Daoy (cell line): ENCODE results near the gene PAX5. TPM values are rescaled to one million over a fixed set of nuclear protein-coding genes. Genes with fewer than 3 reads are reported as not detected.
A peak's percentile ranks its signal among the peaks of the same experiment; 100 is the strongest.

ENCODE experiments used
- DNase-seq: peaks from one replicate; pipeline ENCODE4 v3.0.0-alpha.2; 2015; ENCODE audit warnings: low read depth
- total RNA-seq: library from RNA; depleted of rRNA; stranded (reverse); fragments of >200 nt; shearing (Covaris generic); gene quantifications from 2 replicates; pipeline ENCODE4 v1.2.3, GENCODE V29; 2014

PAX5 gene
- total RNA-seq, 1 experiment from 2014 or later: 0.17 TPM

DNA sequence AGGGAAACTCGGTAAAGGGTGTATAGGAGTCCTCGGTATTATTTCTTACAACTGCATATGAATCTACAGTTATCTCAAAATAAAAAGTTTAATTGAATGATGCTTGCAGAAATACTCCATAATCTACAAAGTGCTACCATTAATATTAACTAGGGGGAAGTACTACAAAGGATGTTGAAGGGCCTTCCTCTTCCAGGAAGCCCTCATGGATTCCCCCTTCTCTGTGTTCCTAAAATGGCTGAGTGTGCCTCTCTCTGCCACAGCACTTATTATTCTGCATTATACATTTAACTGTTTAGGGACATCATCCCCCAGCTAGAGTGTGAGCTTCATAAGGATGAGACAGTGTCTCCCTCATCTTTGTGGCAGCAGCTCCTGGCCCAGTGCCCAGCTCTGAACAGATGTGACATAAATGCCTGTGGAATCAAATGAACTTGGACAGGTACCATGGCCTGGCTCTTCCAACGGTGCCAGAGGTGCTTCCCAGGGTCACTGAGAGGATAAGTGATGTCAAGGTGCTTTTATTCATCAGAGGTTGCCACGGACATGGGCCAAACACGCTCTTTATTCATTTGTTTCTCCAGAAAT, 99.5 kb downstream of the PAX5 start:
- no peak for DNase-seq

DNA sequence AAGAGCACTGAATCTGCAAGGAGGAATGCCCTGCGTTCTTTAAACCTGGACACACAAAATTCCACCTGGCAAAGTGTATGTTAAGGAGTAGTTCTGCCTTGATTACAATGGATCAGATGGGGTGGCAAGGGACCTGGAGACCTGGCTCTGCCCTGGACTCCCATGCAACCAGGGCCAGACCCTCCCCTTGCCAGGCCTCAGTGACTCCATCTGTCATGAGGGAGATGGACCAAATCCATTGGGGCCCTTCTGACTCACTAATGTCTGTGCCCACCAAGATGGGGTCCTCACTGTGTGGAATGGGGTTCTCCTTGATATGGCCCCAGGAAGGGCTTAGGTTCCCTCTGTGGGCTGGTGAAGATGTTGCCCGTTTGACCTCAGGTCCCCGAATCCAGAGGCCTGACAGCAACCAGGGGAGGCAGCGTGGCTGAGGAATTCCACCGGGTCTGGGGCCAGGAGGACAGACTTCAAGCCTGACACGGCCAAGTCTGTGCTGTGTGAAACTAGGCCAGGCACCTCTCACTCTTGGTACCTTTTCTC, 100.3 kb downstream of the PAX5 start:
- DNase-seq: no peak

DNA sequence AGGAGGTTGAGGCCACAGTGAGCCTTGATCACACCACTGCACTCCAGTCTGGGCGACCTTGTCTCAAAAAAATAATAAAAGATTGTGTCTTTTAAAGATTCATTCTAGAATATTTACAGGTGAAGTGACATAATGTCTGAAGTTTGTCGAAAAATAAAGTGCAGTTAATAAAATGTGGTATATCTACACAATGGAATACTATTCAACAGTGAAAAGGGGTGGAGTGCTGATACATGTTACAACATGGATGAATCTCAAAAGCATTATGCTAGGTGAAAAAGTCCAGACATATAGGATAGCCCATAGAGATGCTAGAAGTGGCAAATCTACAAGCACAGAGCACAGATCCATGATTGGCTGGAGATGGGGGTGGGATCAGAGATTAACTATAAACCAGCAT, 101.9 kb downstream of the PAX5 start:
- no peak for DNase-seq

DNA sequence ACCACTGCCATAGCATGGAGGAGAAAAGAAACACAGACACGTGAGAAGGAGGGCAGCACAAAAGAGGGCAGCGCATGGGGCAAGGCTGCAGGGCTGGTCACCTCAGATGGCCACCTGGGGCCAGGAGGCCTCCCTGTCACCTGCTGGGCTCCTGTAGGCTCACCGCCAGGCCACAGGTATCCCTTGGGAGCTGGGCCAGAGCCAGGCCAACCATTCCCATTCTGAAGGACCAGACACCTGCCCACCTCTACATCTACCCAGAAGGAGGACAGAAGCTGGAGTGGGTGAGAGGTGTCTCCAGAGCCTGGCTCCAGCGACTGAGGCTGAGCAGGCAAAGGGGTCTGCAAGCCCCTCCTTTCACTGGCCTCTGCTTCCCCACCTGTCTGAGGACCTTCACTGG, 103.1 kb downstream of the PAX5 start:
- DNase-seq: no peak

DNA sequence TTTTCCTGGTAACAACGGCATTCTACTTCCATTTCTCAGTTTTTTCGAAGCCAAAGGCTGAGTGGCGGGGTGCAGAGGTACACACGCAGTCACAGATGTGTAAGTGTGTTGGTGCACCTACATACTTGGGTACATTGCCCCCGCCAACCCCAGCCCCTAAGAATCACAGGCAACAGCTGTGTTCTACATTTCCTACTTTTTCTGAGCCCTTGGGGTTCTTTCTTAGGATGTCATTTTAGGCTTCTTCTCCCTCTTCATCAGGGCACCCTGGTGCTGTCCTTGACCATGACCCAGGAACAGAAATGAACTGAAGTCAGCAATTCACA, 104.8 kb downstream of the PAX5 start:
- DNase-seq: no peak

DNA sequence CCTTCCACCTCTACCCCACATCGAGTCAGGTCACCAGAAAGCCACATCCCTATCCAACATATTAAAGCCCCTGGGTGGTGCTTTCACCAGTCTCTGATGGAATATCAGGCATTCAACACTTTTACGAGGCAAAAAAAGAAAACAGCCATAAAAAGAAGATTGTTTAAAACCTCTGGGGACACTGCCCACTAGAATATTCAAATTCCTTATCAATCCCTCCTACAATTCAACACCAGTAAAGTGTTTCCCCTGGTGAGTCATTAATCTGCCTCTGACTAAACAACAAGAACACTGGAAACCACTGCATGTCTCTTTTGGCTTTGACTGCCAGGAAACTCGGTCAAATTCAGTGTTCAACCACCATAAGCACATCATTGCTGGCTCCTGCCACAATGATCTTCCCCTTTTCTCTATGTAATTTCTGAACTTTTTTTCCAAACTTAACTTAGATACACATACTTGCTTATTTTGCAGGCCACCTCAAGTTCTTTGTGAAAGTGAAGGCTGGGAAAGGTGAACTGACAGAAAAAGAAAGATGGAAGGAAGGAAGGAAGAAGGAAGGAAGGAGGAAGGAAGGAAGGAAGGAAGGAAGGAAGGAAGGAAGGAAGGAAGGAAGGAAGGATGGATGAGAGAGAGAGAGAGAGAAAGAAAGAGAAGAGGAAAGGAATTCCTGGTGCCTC, 105.3 kb downstream of the PAX5 start:
- DNase-seq: peak; percentile 86

DNA sequence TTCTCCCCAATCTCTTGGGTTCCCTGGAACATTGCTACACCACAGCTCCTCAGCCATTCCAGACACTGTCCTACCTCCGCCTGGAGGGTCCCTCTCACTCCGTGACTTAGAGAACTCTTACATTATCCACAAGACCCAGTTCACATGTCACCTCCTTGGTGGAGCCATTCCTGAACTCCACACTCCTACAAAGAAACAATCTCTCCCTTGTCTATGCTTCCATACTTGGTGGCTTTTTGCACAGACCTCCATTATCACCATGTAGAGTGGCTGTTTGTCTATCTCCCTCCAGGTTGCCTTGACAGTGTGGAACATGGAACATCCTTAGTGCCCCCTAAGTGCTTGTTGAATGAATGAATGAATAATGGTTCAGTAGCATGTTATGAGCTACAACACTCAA, 105.9 kb downstream of the PAX5 start:
- DNase-seq: peak; percentile 67

DNA sequence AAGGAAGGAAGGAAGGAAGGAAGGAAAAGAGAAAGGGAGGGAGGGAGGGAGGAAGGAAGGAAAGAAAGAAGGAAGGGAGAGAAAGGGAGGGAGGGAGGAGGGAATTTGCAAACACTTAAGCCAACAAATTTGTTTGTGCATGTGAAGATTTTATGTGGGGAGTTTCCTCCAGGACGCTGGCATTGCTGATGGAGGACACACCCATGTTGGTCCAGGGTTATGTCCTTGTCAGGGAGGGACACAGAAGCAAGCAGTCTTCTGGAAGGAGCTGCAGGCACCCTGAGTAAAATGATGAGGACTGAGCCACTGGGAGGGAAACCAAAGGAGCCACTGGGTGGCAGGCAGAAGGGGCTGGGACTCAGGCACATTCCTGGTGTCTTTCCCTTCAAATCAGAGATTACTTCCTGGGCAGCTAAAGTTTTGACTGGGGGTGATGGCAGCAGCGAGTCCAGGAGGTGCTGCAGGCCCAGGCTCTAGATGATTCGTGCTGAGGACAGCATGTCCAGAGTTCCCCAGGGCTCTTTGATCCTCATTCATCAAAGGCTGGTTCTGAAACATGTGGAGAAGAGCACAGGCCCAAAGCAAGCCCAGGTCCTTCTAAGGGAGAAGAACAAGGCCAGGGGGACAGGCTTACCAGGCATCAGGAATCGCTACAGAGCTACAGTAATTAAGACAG, 109.2 kb downstream of the PAX5 start:
- peak; percentile 37 for DNase-seq

DNA sequence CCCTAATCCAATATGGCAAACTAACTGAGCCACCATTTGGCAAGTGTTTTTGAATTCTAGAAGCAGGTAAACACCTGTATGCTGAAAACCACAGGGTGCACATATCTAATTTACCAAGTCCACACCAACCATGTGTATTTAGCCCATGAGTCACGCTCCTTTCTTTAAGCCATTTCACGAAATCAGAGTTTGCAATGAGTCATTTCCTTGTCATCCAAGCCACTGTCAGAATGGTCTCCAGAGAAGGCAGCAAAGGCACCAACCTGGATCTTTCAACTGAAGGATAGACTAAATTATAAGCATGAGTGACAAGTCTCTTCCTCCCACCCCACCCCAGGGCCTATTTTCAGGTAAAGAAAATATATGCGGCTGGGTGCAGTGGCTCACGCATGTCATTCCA, 110.0 kb downstream of the PAX5 start:
- peak; percentile 93 for DNase-seq

DNA sequence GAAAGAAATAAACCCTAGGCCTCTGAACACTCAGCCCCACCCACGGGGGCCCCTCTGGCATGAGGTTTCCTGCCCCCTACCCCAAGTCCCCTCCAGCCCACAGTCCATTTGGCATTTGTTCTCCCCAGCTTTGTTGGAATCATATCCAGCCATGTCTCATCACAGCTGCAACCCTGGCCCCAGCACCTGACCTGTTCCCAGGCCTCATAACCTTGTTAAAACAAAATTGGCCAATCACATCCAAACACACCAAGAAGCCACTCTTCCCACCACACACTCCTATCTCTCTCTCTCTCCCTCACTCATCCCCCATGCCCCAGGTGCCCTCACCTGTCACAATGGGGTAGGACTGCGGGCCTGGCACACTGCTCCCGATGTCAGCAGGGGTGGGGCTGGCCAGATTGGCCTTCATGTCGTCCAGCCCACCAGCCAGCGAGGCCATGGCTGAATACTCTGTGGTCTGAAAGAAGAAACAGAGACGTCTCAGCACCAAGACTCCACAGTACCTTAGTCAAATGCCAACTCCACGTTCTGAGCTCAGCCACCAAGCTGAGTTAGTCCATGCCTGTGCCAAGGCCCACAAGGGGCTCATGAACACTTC, 110.9 kb downstream of the PAX5 start:
- no peak for DNase-seq

DNA sequence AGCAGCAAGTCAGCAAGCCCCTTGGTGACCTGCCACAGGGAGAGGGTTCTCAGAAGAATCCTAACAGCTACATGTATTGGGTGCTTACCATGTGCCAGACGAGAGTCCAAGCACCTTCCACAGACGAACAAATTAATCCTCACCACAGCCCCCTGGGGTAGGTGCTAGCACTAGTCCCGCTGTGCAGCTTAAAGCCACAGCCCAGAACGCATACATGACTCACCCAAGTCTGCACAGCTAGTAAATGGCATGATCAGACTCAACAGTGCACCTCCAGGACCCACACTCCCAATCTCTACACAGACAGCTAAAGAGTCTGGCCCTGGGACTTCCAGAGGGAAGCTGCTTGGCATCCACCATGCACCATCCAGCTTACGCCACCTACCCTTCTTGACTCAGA, 111.5 kb downstream of the PAX5 start:
- peak; percentile 88 for DNase-seq

DNA sequence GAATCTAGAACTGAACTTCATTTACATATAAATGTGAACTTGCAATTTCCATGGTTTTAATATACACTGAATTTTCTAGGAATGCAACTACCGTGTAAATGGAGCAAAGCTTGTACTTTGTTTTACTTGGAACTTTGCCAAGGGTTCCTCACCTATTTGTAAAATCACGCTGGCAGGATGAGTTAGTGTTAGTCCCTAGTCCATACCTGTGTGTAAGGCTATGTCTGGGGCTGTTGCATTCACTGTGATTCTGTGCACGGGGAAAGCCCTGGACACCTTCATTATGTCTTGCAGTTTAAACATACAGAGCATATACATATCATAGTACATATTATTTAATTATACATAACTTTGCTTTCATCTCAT, 119.9 kb downstream of the PAX5 start:
- no peak for DNase-seq

DNA sequence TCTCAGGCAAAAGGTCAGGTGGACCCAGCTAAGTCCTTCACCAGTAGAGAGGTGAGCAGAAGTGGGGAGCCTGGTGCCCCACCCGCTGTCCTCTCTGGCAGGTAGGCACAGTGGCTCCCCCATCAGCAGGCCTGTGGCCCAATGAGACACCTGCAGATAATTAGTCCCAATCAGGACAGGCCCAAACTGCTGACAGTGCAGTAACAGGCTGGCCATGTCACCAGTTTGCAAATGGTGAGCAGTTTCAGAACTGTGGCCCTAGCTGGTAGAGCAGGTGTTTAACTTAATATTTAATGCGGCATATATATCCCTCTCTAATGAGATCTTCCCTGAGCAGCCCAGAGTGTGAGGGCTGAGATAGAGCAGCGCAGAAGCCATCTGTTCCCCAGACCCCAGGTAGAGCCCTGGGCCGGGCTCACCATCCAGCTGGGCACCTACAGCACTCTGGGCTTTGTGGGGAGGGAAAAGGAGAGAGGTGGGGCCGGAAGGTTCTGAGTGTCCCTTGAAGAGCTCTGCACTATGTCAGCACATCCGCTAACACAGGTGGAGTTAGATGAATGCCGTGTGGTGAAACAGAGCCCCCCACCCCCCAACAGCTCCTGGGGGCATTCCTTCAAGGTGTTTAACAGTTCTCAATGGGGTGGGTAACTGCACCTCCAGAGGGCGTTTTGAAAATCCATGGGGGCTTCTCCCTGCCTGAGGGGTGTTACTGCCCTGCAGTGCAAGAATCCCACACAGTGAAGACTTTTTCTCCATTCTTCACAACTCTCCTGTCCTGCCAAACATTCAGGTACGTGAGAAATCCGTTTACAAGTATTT, 120.5 kb downstream of the PAX5 start:
- no peak for DNase-seq

DNA sequence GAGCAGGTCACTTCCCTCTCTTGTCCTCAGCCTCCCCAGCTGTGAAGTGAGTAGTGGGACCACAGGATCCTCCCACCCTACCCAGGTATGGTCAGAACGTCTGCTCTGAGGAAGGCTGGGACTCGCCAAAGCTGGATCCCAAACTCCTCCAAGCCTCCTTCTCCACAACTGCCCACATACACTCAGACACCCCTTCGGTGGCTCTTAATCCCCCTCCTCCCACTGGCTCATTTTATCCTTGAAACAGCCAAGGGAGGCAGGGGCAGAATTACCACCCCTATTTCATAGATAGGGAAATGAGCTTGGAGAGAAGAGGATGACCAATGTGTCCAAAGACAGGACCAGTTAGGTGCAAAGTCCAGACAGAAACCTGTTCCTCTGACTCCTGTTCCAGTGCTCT, 121.4 kb downstream of the PAX5 start:
- no peak for DNase-seq

DNA sequence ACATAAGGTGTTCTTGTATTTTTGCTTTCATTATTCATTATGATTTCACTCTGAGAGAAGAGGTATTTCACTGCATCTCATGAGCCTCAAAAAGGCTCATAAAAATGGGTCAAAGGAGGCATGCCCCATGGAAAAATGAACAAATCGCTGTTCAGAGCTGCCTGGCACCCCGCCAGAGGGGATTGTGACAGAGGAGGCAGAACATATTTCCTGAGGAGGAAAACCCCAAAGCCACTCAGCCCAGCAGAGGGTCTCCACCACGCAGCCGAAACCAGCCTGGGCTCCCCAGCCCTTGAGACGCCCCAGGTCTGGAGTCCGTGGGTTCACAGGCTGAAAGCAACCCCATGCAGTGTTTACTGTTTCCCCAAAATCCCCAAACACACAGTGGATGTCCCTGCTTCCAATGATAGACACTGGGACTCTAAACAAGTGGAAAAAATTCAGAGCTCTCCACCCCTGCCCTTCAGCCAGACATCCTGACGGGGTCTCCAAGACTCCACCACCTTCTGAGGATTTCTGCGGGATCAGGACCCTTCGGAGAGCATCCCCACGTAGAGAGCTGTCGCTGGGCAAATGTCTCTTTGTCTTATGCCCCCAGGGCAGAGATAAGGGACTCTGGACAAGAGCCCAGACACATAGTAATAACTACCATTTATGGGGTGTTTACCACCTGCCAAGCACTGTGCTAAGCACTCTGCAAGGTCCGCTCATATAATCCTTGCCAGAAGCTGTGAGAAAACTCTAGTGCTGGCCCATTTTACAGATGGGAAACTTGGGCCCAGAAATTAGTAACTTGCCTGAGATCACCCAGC, 122.3 kb downstream of the PAX5 start:
- no peak for DNase-seq

DNA sequence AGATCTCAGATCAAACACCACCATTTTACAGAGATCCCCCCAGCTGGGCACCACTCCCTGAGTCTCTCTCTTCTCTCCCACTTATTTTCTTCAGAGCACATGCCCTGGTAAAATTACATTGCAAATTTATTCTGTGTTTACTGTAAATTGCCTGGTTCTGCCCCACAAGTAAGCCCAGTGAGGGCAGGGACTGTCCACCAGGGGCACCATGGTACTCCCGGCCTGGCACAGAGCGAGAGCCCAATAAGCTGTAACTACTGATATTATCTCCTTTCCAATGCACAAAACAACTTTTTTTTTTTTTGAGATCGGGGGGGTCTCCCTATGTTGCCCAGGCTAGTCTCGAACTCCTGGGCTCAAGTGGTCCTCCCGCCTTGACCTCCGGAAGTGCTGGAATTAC, 123.0 kb downstream of the PAX5 start:
- no peak for DNase-seq

DNA sequence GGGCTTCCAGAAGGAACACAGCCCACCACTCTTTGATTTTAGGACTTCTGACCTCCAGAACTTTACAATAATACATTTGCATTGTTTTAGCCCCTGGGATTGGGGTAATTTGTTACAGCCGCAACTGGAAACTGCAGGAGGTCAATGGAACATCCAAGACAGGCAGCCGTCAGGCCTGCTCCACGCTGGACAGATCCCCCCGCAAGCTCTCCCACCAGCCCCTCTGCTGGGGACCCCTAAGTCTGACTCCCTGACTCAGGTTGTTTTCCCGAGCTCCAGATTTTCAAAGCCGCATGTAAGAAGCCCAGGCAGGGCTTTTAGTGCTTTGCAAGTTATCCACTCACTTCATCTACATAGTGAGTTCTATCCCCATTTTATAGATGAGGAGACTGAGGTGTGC, 127.6 kb downstream of the PAX5 start:
- DNase-seq: no peak

DNA sequence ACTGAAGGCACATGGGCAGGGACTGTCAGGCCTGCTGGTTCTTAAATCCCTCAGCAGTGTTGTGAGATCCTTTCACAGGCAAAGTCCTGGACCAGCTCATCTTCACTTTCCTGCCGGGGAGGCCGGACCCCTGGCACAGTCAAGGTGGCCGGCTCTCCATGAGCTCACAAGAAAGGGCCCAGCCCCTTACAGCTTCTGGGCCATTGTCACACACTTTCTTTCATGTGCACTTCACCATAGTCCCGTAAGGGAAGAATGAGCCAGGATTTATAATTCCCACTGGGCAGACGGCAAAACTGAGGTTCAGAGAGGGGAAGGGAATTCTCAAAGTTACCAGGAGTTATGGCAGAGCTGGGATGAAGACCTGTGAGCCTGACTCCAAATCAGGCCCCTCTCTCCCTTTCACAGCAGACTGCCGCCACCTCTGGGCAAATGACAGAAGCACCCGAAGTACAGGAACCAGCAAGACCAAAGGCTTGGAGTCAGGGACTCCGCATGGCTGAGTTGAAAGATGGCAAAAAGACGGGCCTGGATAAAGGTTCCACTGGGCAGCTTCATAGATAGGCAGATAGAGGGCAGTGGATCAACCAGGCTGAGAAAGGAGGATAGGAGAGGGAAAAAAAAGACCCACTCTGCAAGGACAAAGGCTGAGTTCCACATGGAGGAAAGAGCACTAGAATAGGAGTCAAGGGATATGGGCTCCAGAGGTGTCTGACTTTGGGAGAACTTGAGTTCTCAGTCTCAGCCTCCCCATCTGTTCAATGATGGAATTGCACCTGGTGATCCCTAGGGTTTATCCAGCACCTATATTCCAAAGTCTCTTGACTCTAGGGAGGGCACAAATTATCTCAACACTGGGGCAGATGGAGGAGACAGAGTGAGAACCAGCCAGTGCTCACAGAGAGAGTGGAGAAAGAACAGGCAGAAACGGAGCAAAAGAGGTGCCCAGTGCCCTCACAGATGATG, 128.7 kb downstream of the PAX5 start:
- no peak for DNase-seq

DNA sequence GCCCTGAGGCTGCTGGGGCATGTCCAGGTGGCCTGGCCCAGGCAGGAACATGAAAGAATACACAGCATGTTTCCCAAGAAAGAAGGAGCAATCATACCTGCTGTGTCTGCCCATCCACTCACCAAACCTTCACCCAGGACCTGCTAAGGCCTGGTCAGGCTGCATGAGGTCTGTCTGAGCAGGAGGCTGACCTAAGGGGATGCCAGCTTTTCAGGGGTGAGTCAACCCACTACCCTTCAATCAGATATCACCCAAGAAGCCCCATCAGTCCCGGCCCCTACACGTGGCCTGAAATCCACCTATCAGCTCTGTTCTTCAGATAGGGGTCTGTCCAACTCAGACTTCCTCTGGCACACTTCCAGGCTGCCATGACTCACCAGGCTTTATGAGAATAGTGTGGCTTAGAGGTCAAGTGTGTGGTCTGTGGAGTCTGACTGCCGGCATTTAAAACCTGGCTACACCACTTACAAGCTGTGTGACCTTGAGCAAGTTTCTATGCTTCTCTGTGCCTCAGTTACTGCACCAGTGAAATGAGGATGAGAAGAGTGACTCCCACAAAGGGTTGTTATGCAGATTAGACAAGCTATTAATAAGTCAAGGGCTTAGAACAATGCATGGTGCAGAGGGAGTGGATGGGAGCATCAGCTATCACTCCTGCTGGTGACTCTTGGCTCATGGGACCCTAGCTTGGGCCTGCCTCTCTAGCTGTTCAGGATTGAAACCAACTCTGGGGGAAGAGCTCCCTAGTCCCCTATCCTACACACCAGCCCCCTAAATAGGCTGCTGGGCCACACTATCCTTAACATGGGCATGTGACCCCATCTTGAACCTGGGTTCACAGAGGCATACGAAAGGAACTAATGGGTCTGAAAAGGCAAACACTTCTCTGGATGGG, 130.3 kb downstream of the PAX5 start:
- peak; percentile 96 for DNase-seq
